ENCODE measurements around the gene CNPY2. TPM values are rescaled to one million over a fixed set of nuclear protein-coding genes. Genes with fewer than 3 reads are reported as not detected.
"Not testable (repeated sequence)": the region's sequence is repeated elsewhere in the genome, so short reads cannot be mapped to it uniquely, and the experiment has no call there.

CNPY2 gene
- total RNA-seq, 2 donors from 2014 or later = 183 to 198 TPM

- H3K9me3 ChIP-seq (ENCODE audit: control insufficient read depth, low read length) = no peaks in the 10 kb centered on the region
- peaks cover 19% of the 10 kb centered on the region for H3K4me1 Mint-ChIP-seq
- H3K27ac ChIP-seq (ENCODE audit: low read depth, low read length) = no peak within 1 kb of the TSS
- no peaks in the 10 kb centered on the region for H3K4me1 ChIP-seq (ENCODE audit: control insufficient read depth, insufficient read depth, low read length)
- no peaks in the 10 kb centered on the region for H3K27me3 Mint-ChIP-seq (ENCODE audit: insufficient read depth)
- H3K27me3 ChIP-seq (ENCODE audit: control insufficient read depth, insufficient read depth, low read length, poor library complexity, severe bottlenecking) = no peaks in the 10 kb centered on the region
- H3K36me3 Mint-ChIP-seq (ENCODE audit: low read depth) = peaks cover 11% of the 10 kb centered on the region
- no peak within 1 kb of the TSS for H3K9ac ChIP-seq (ENCODE audit: extremely low read depth, low read length, poor library complexity, severe bottlenecking)
- peak within 1 kb of the TSS; percentile 89 for H3K27ac Mint-ChIP-seq
- peak within 1 kb of the TSS; percentile 51 for H3K4me3 Mint-ChIP-seq
- 31 to 33% methylated on average over 5 to 9 of the region's 9 CpGs for WGBS, 2 experiments (ENCODE audit: insufficient coverage in 1 of 2, insufficient read length in 1 of 2)
- peak; percentile 91 for DNase-seq
- no peak for TF ChIP-seq CTCF (conservative IDR thresholded peaks at IDR 0.05)
- no peaks in the 10 kb centered on the region for H3K9me3 Mint-ChIP-seq
- H3K4me3 ChIP-seq (ENCODE audit: low read length) = no peak within 1 kb of the TSS
- peaks cover 14% of the 10 kb centered on the region for H3K36me3 ChIP-seq (ENCODE audit: control insufficient read depth, insufficient read depth, low read length)
These were observed 22.7 kb upstream of the CNPY2 start, which contains the start of gene IL23A for GRCh38 chr12:56338308-56339157. Gene IL23A, plus strand, starts transcription at chr12:56338884. Its CDS starts 161 bp downstream, at chr12:56339045.

GRCh38 chr12:56337753-56338251 lies 22.0 kb upstream of the CNPY2 start:
- H3K4me1 ChIP-seq (ENCODE audit: control insufficient read depth, insufficient read depth, low read length) = no peaks in the 10 kb centered on the region
- no peaks in the 10 kb centered on the region for H3K27me3 ChIP-seq (ENCODE audit: control insufficient read depth, insufficient read depth, low read length, poor library complexity, severe bottlenecking)
- no peak for TF ChIP-seq CTCF (conservative IDR thresholded peaks at IDR 0.05)
- Mint-ChIP-seq H3K36me3 (ENCODE audit: low read depth) (peaks cover 4% of the 10 kb centered on the region), H3K4me1 (peaks cover 23% of the 10 kb centered on the region), H3K27ac (peak overlapping the region; percentile 48), H3K27me3 (ENCODE audit: insufficient read depth) (no peaks in the 10 kb centered on the region), H3K9me3 (no peaks in the 10 kb centered on the region), H3K4me3 (no peak overlapping the region)
- DNase-seq = no peak
- no peak overlapping the region for H3K9ac ChIP-seq (ENCODE audit: extremely low read depth, low read length, poor library complexity, severe bottlenecking)
- 87 to 95% methylated on average over 8 of the region's 8 CpGs for WGBS, 2 experiments (ENCODE audit: insufficient coverage in 1 of 2, insufficient read length in 1 of 2)
- H3K27ac ChIP-seq (ENCODE audit: low read depth, low read length) = no peak overlapping the region
- H3K4me3 ChIP-seq (ENCODE audit: low read length) = no peak overlapping the region
- H3K9me3 ChIP-seq (ENCODE audit: control insufficient read depth, low read length) = no peaks in the 10 kb centered on the region
- H3K36me3 ChIP-seq (ENCODE audit: control insufficient read depth, insufficient read depth, low read length) = peaks cover 6% of the 10 kb centered on the region

- no peak overlapping the region for H3K4me3 Mint-ChIP-seq
- H3K27me3 ChIP-seq (ENCODE audit: control insufficient read depth, insufficient read depth, low read length, poor library complexity, severe bottlenecking) = no peaks in the 10 kb centered on the region
- H3K4me1 ChIP-seq (ENCODE audit: control insufficient read depth, insufficient read depth, low read length) = no peaks in the 10 kb centered on the region
- no peaks in the 10 kb centered on the region for H3K36me3 Mint-ChIP-seq (ENCODE audit: low read depth)
- 86 to 92% methylated on average over 6 to 8 of the region's 9 CpGs for WGBS, 2 experiments (ENCODE audit: insufficient coverage in 1 of 2, insufficient read length in 1 of 2)
- no peak overlapping the region for H3K27ac Mint-ChIP-seq
- no peak for DNase-seq
- TF ChIP-seq CTCF (conservative IDR thresholded peaks at IDR 0.05) = no peak
- H3K27ac ChIP-seq (ENCODE audit: low read depth, low read length) = no peak overlapping the region
- no peaks in the 10 kb centered on the region for H3K36me3 ChIP-seq (ENCODE audit: control insufficient read depth, insufficient read depth, low read length)
- no peak overlapping the region for H3K4me3 ChIP-seq (ENCODE audit: low read length)
- peaks cover 23% of the 10 kb centered on the region for H3K4me1 Mint-ChIP-seq
- H3K9me3 ChIP-seq (ENCODE audit: control insufficient read depth, low read length) = no peaks in the 10 kb centered on the region
- no peaks in the 10 kb centered on the region for H3K27me3 Mint-ChIP-seq (ENCODE audit: insufficient read depth)
- H3K9me3 Mint-ChIP-seq = no peaks in the 10 kb centered on the region
- no peak overlapping the region for H3K9ac ChIP-seq (ENCODE audit: extremely low read depth, low read length, poor library complexity, severe bottlenecking)
These were observed 20.8 kb upstream of the CNPY2 start for GRCh38 chr12:56336361-56337167.

GRCh38 chr12:56335527-56335926 lies 19.7 kb upstream of the CNPY2 start:
- H3K36me3 Mint-ChIP-seq (ENCODE audit: low read depth); H3K9ac ChIP-seq (ENCODE audit: extremely low read depth, low read length, poor library complexity, severe bottlenecking); H3K4me3 ChIP-seq (ENCODE audit: low read length); H3K27ac Mint-ChIP-seq; H3K9me3 Mint-ChIP-seq; H3K27me3 Mint-ChIP-seq (ENCODE audit: insufficient read depth); H3K27ac ChIP-seq (ENCODE audit: low read depth, low read length); H3K36me3 ChIP-seq (ENCODE audit: control insufficient read depth, insufficient read depth, low read length); DNase-seq; H3K4me3 Mint-ChIP-seq; H3K9me3 ChIP-seq (ENCODE audit: control insufficient read depth, low read length); H3K27me3 ChIP-seq (ENCODE audit: control insufficient read depth, insufficient read depth, low read length, poor library complexity, severe bottlenecking); H3K4me1 ChIP-seq (ENCODE audit: control insufficient read depth, insufficient read depth, low read length): not testable (repeated sequence)
- peaks cover 23% of the 10 kb centered on the region for H3K4me1 Mint-ChIP-seq
- WGBS, 2 experiments (ENCODE audit: insufficient coverage in 1 of 2, insufficient read length in 1 of 2) = 93 to 97% methylated on average over 4 to 8 of the region's 8 CpGs
